HEK293 (cell line): ENCODE measurements around the gene CIC.

Source experiments
- CTCF ChIA-PET: fragments of 350-600 bp; formaldehyde crosslinking; extraction: SDS; loops from one replicate; lab custom pipeline; 2021; ENCODE audit warnings: antibody characterized with exemption; lab: Yijun Ruan, JAX
- POLR2A ChIA-PET: fragments of 300-600 bp; formaldehyde crosslinking; extraction: SDS; loops from one replicate; lab custom pipeline; 2020; ENCODE audit warnings: antibody characterized with exemption, inconsistent platforms; lab: Yijun Ruan, JAX
- H3K27ac ChIP-seq: fragments of 200-500 bp; sonication (Bioruptor generic); 2 replicates; pipeline ENCODE4 v1.5.1; 2014; ENCODE audit warnings: low read depth, low read length, control low read depth, inconsistent platforms; ENCODE audit errors: extremely low read depth
- H3K36me3 ChIP-seq, 2 experiments: fragments of 200-500 bp in 1 of 2; sonication (Bioruptor generic) in 1 of 2; 1 replicate in 1 of 2; 2 replicates in 1 of 2; pipeline ENCODE4 v1.5.1; 2014 to 2017; ENCODE audit warnings: inconsistent platforms in 2 of 2, low read length in 2 of 2; ENCODE audit not compliant: control insufficient read depth in 2 of 2, insufficient read depth in 1 of 2
- H3K4me1 ChIP-seq: fragments of 200-500 bp; sonication (Bioruptor generic); 2 replicates; pipeline ENCODE4 v1.5.1; 2014; ENCODE audit warnings: mild to moderate bottlenecking, low read length, inconsistent platforms; ENCODE audit not compliant: control insufficient read depth, insufficient read depth
- H3K4me3 ChIP-seq: 2 replicates; pipeline ENCODE4 v1.5.1; 2011; ENCODE audit warnings: low read depth, mild to moderate bottlenecking, control low read depth, low read length, moderate library complexity
- H3K9me3 ChIP-seq: fragments of 200-500 bp; sonication (Bioruptor generic); 2 replicates; pipeline ENCODE4 v1.5.1; 2014; ENCODE audit warnings: low read depth, low read length, inconsistent platforms; ENCODE audit not compliant: control insufficient read depth, insufficient read depth
- GLIS2 ChIP-seq: fragments of 450-650 bp; formaldehyde crosslinking; IDR thresholded peaks from 2 replicates; pipeline ENCODE4 v1.5.1; 2016; ENCODE audit warnings: missing biosample characterization, missing genetic modification characterization
- KLF7 ChIP-seq: fragments of 450-650 bp; formaldehyde crosslinking; IDR thresholded peaks from 2 replicates; pipeline ENCODE4 v1.5.1; 2016; ENCODE audit warnings: missing biosample characterization, missing genetic modification characterization, borderline replicate concordance
- KLF8 ChIP-seq: fragments of 450-650 bp; formaldehyde crosslinking; IDR thresholded peaks from 2 replicates; pipeline ENCODE4 v1.5.1; 2016; ENCODE audit warnings: missing biosample characterization, missing genetic modification characterization
- MYNN ChIP-seq: fragments of 450-650 bp; formaldehyde crosslinking; IDR thresholded peaks from 2 replicates; pipeline ENCODE4 v1.5.1; 2016; ENCODE audit warnings: missing biosample characterization, missing genetic modification characterization, borderline replicate concordance
- PBX3 ChIP-seq: sonication (generic); formaldehyde crosslinking; IDR thresholded peaks from 2 replicates; pipeline ENCODE4 v1.8.1; 2022; ENCODE audit warnings: mild to moderate bottlenecking, moderate library complexity, missing genetic modification reagents
- TSHZ1 ChIP-seq: fragments of 450-650 bp; formaldehyde crosslinking; IDR thresholded peaks from 2 replicates; pipeline ENCODE4 v1.5.1; 2016; ENCODE audit warnings: missing biosample characterization, missing genetic modification characterization, borderline replicate concordance
- ZBTB1 ChIP-seq: fragments of 450-650 bp; formaldehyde crosslinking; IDR thresholded peaks from 2 replicates; pipeline ENCODE4 v1.5.1; 2016; ENCODE audit warnings: missing biosample characterization, missing genetic modification characterization
- ZBTB7A ChIP-seq: fragments of 450-650 bp; formaldehyde crosslinking; IDR thresholded peaks from 2 replicates; pipeline ENCODE4 v1.5.1; 2016; ENCODE audit warnings: low read depth, missing biosample characterization, missing genetic modification characterization
- ZFHX2 ChIP-seq: fragments of 450-650 bp; formaldehyde crosslinking; conservative IDR thresholded peaks from 2 replicates; pipeline ENCODE4 v1.5.1; 2016; ENCODE audit warnings: missing biosample characterization, missing genetic modification characterization
- ZFP3 ChIP-seq: fragments of 450-650 bp; formaldehyde crosslinking; IDR thresholded peaks from 2 replicates; pipeline ENCODE4 v1.5.1; 2016; ENCODE audit warnings: low read depth, missing biosample characterization, missing genetic modification characterization
- ZFP41 ChIP-seq: fragments of 450-650 bp; formaldehyde crosslinking; IDR thresholded peaks from 2 replicates; pipeline ENCODE4 v1.5.1; 2016; ENCODE audit warnings: missing biosample characterization, missing genetic modification characterization, borderline replicate concordance
- ZIC2 ChIP-seq: fragments of 450-650 bp; formaldehyde crosslinking; IDR thresholded peaks from 2 replicates; pipeline ENCODE4 v1.5.1; 2016; ENCODE audit warnings: missing biosample characterization, missing genetic modification characterization
- ZNF112 ChIP-seq: fragments of 450-650 bp; formaldehyde crosslinking; IDR thresholded peaks from 2 replicates; pipeline ENCODE4 v1.5.0; 2017; ENCODE audit warnings: missing biosample characterization, missing genetic modification characterization
- ZNF114 ChIP-seq: fragments of 450-650 bp; formaldehyde crosslinking; IDR thresholded peaks from 2 replicates; pipeline ENCODE4 v1.5.0; 2017; ENCODE audit warnings: missing biosample characterization, missing genetic modification characterization
- ZNF133 ChIP-seq: fragments of 450-650 bp; formaldehyde crosslinking; IDR thresholded peaks from 2 replicates; pipeline ENCODE4 v1.5.1; 2016; ENCODE audit warnings: missing biosample characterization, missing genetic modification characterization
- ZNF138 ChIP-seq: fragments of 450-650 bp; formaldehyde crosslinking; IDR thresholded peaks from 2 replicates; pipeline ENCODE4 v1.5.1; 2016; ENCODE audit warnings: missing biosample characterization, missing genetic modification characterization, borderline replicate concordance
- ZNF184 ChIP-seq: fragments of 450-650 bp; IDR thresholded peaks from 2 replicates; pipeline ENCODE4 v1.5.1; 2018; ENCODE audit warnings: missing biosample characterization, mild to moderate bottlenecking, missing genetic modification characterization
- ZNF223 ChIP-seq: fragments of 450-650 bp; formaldehyde crosslinking; IDR thresholded peaks from 2 replicates; pipeline ENCODE4 v1.5.1; 2016; ENCODE audit warnings: missing biosample characterization, missing genetic modification characterization
- ZNF24 ChIP-seq: fragments of 450-650 bp; formaldehyde crosslinking; IDR thresholded peaks from 2 replicates; pipeline ENCODE4 v1.5.1; 2016; ENCODE audit warnings: missing biosample characterization, missing genetic modification characterization
- ZNF274 ChIP-seq, 2 experiments: fragments of 200-500 bp in 1 of 2; fragments of 450-650 bp in 1 of 2; sonication (Bioruptor generic) in 1 of 2; formaldehyde crosslinking in 1 of 2; IDR thresholded peaks; 2 replicates each; pipeline versions ENCODE4 v1.5.1 to v1.6.1; 2014 to 2016; ENCODE audit warnings: borderline replicate concordance in 1 of 2, inconsistent platforms in 1 of 2, low read length in 1 of 2, missing biosample characterization in 1 of 2, missing genetic modification characterization in 1 of 2
- ZNF311 ChIP-seq: fragments of 450-650 bp; formaldehyde crosslinking; IDR thresholded peaks from 2 replicates; pipeline ENCODE4 v1.5.1; 2017; ENCODE audit warnings: missing biosample characterization, missing genetic modification characterization, borderline replicate concordance
- ZNF398 ChIP-seq: fragments of 450-650 bp; formaldehyde crosslinking; IDR thresholded peaks from 2 replicates; pipeline ENCODE4 v1.5.1; 2017; ENCODE audit warnings: missing biosample characterization, missing genetic modification characterization
- ZNF433 ChIP-seq: fragments of 450-650 bp; formaldehyde crosslinking; IDR thresholded peaks from 2 replicates; pipeline ENCODE4 v1.5.1; 2016; ENCODE audit warnings: missing biosample characterization, missing genetic modification characterization, low read depth
- ZNF510 ChIP-seq: fragments of 450-650 bp; formaldehyde crosslinking; IDR thresholded peaks from 2 replicates; pipeline ENCODE4 v1.5.1; 2018; ENCODE audit warnings: mild to moderate bottlenecking, missing genetic modification characterization, missing biosample characterization; ENCODE audit not compliant: insufficient replicate concordance
- ZNF529 ChIP-seq: fragments of 450-650 bp; formaldehyde crosslinking; IDR thresholded peaks from 2 replicates; pipeline ENCODE4 v1.5.1; 2017; ENCODE audit warnings: missing genetic modification characterization, missing biosample characterization; ENCODE audit not compliant: insufficient replicate concordance
- ZNF544 ChIP-seq: fragments of 450-650 bp; formaldehyde crosslinking; IDR thresholded peaks from 2 replicates; pipeline ENCODE4 v1.5.0; 2017; ENCODE audit warnings: missing biosample characterization, missing genetic modification characterization
- ZNF571 ChIP-seq: fragments of 450-650 bp; formaldehyde crosslinking; IDR thresholded peaks from 2 replicates; pipeline ENCODE4 v1.5.0; 2017; ENCODE audit warnings: missing biosample characterization, missing genetic modification characterization
- ZNF596 ChIP-seq: fragments of 450-650 bp; IDR thresholded peaks from 2 replicates; pipeline ENCODE4 v1.5.0; 2018; ENCODE audit warnings: missing biosample characterization, mild to moderate bottlenecking, missing genetic modification characterization, moderate library complexity
- ZSCAN4 ChIP-seq: fragments of 450-650 bp; formaldehyde crosslinking; IDR thresholded peaks from 2 replicates; pipeline ENCODE4 v1.5.1; 2017; ENCODE audit warnings: missing biosample characterization, missing genetic modification characterization

CIC gene

GRCh38 chr19:42295831-42296525, 26.9 kb downstream of the CIC start:
- H3K9me3 ChIP-seq: no peaks in the 10 kb centered on the region
- H3K4me3 ChIP-seq: no peak overlapping the region
- H3K4me1 ChIP-seq: no peaks in the 10 kb centered on the region
- no peak overlapping the region for H3K27ac ChIP-seq
- ChIA-PET POLR2A (interaction anchor here (0.5 to 3.4 kb wide), 5 partner anchors 9 to 205 kb away, joined by 3 to 31 read pairs (median 4); partner anchors contain the start of gene GSK3A), CTCF (interaction anchor here (0.6 to 4.8 kb wide), 39 partner anchors 8 to 1986 kb away, joined by 3 to 55 read pairs (median 4); partner anchors contain the start of gene GSK3A)
- H3K36me3 ChIP-seq: peaks cover 31 to 64% of the 10 kb centered on the region in 2 experiments
- TF ChIP-seq ZFP3 (tag by site-specific recombination) (no peak), ZNF398 (no peak), PBX3 (CRISPR knock-in tag) (no peak), ZBTB1 (tag by site-specific recombination) (no peak), ZIC2 (tag by site-specific recombination) (peak; percentile 54), ZNF133 (tag by site-specific recombination) (no peak), KLF8 (tag by site-specific recombination) (no peak), ZBTB7A (tag by site-specific recombination) (no peak), ZNF112 (tag by site-specific recombination) (no peak), ZNF433 (tag by site-specific recombination) (no peak), ZNF184 (tag by site-specific recombination) (no peak), ZNF114 (tag by site-specific recombination) (no peak), ZNF311 (tag by site-specific recombination) (no peak), ZNF571 (tag by site-specific recombination) (no peak), ZFHX2 (peak; percentile 45), ZNF510 (tag by site-specific recombination) (no peak), GLIS2 (peak; percentile 62; the same call in 1 of the 2 replicates), MYNN (tag by site-specific recombination) (no peak), ZNF544 (tag by site-specific recombination) (no peak), ZSCAN4 (tag by site-specific recombination) (no peak), ZNF274 (IDR thresholded peaks at IDR 0.05; ENCODE audit: low read length) (no peak), ZNF274 (tag by site-specific recombination; IDR thresholded peaks at IDR 0.05; ENCODE audit: borderline replicate concordance) (no peak), ZNF596 (tag by site-specific recombination) (no peak), ZFP41 (tag by site-specific recombination) (no peak), ZNF529 (tag by site-specific recombination) (no peak), ZNF223 (tag by site-specific recombination) (no peak), ZNF138 (tag by site-specific recombination) (no peak), KLF7 (tag by site-specific recombination) (no peak), ZNF24 (tag by site-specific recombination) (no peak), TSHZ1 (tag by site-specific recombination) (no peak)
